Activated T-cell treated with anti-CD3 and anti-CD28 coated beads, Interleukin-2, amount 50 U/mL, for 72 hours (primary cell): ENCODE results near the gene PRKCA. TPM values are rescaled to one million over a fixed set of nuclear protein-coding genes. Genes with fewer than 3 reads are reported as not detected.
"Not testable (repeated sequence)": the region's sequence is repeated elsewhere in the genome, so short reads cannot be mapped to it uniquely, and the experiment has no call there.

Experiments used
- ATAC-seq, 2 donors: fragments of 150-1000 bp; cut with Tn5 transposase; replicated peaks in 1 of 2; 2 replicates each; pipeline ENCODE4 v1.10.0; 2021; ENCODE audit warnings: moderate library complexity in 2 of 2, mild to moderate bottlenecking in 1 of 2
- DNase-seq, 2 donors: peaks; one replicate each; pipeline ENCODE4 v3.0.0; 2021 to 2022; ENCODE audit warnings: mixed read lengths in 1 of 2
- H3K27ac Mint-ChIP-seq: one replicate; pipeline ENCODE4 v1.8.0; 2022; ENCODE audit warnings: mild to moderate bottlenecking, moderate library complexity, mixed read lengths
- H3K27me3 Mint-ChIP-seq: one replicate; pipeline ENCODE4 v1.8.0; 2022; ENCODE audit warnings: low read depth, mixed read lengths
- H3K36me3 Mint-ChIP-seq, 2 donors: one replicate each; pipeline ENCODE4 v1.8.0; 2022; ENCODE audit warnings: mixed read lengths in 2 of 2, mild to moderate bottlenecking in 1 of 2; ENCODE audit not compliant: insufficient read depth in 2 of 2
- H3K4me1 Mint-ChIP-seq: one replicate; pipeline ENCODE4 v1.8.0; 2022; ENCODE audit warnings: low read depth, mixed read lengths
- H3K4me3 Mint-ChIP-seq, 2 donors: one replicate each; pipeline ENCODE4 v1.8.0; 2022; ENCODE audit warnings: mild to moderate bottlenecking in 2 of 2, mixed read lengths in 2 of 2, moderate library complexity in 2 of 2
- H3K9me3 Mint-ChIP-seq, 2 donors: one replicate each; pipeline ENCODE4 v1.8.0; 2022; ENCODE audit warnings: mixed read lengths in 2 of 2
- total RNA-seq, 2 donors: library from RNA; stranded (reverse); gene quantifications; one replicate each; pipeline ENCODE4 v1.2.3, GENCODE V29; 2022

The PRKCA gene
- total RNA-seq, 2 donors from 2014 or later = 126 to 138 TPM

DNA sequence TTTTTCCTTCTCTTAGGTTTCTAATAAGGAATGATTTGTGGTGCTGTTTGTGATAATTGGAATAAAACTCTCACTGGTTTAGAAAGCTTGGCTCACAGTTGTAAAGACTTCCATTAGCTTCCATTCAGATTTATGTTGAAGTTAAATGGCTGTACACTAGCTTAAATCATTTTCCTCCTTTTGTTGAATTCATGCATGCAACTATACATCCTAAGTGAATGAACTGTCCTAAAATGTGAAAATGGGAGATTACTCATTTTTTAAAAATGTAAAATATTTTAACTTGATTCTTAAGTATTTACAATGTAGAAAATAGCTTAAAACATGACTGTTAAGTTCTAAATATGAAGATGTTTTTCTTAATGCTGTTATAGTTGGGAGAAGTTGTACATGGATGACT lies 15.2 kb downstream of the PRKCA start:
- Mint-ChIP-seq H3K4me3 (peak overlapping the region; percentile 44 to 63), H3K27me3 (no peaks in the 10 kb centered on the region), H3K4me1 (peaks cover 59% of the 10 kb centered on the region), H3K27ac (peak overlapping the region; percentile 23), H3K9me3 (peaks cover 1 to 3% of the 10 kb centered on the region in 2 donors), H3K36me3 (peaks cover 17 to 42% of the 10 kb centered on the region in 2 donors)
- DNase-seq (no peak), ATAC-seq (no peak)

GRCh38 chr17:66319226-66319625 lies 16.8 kb downstream of the PRKCA start:
- Mint-ChIP-seq H3K9me3 (peaks cover 1 to 3% of the 10 kb centered on the region in 2 donors), H3K36me3 (peaks cover 17 to 49% of the 10 kb centered on the region in 2 donors), H3K27ac (no peak overlapping the region), H3K4me1 (peaks cover 50% of the 10 kb centered on the region), H3K4me3 (no peak overlapping the region), H3K27me3 (no peaks in the 10 kb centered on the region)
- ATAC-seq (no peak), DNase-seq (no peak)

- H3K27ac Mint-ChIP-seq = peak overlapping the region; percentile 51
Measured at GRCh38 chr17:66322764-66323163, 20.4 kb downstream of the PRKCA start.

GRCh38 chr17:66324381-66325004 lies 22.1 kb downstream of the PRKCA start:
- not testable (repeated sequence) for H3K4me3 Mint-ChIP-seq, H3K9me3 Mint-ChIP-seq, H3K27me3 Mint-ChIP-seq, ATAC-seq, DNase-seq
- Mint-ChIP-seq H3K36me3 (peaks cover 13 to 41% of the 10 kb centered on the region in 2 donors), H3K4me1 (peaks cover 52% of the 10 kb centered on the region), H3K27ac (peak overlapping the region; percentile 5)

More at GRCh38 chr17:66322764-66323163, 20.4 kb downstream of the PRKCA start:
- Mint-ChIP-seq H3K9me3 (peaks cover 1 to 3% of the 10 kb centered on the region in 2 donors), H3K4me1 (peaks cover 44% of the 10 kb centered on the region), H3K36me3 (peaks cover 10 to 42% of the 10 kb centered on the region in 2 donors), H3K27me3 (no peaks in the 10 kb centered on the region), H3K4me3 (no peak overlapping the region)
- ATAC-seq = no peak
- no peak for DNase-seq

GRCh38 chr17:66326476-66327047 lies 24.1 kb downstream of the PRKCA start:
- H3K27ac Mint-ChIP-seq = peak overlapping the region; percentile 61
- ATAC-seq = no peak
- peaks cover 9 to 25% of the 10 kb centered on the region in 2 donors for H3K36me3 Mint-ChIP-seq
- peaks cover 0 to 3% of the 10 kb centered on the region in 2 donors for H3K9me3 Mint-ChIP-seq
- H3K4me1 Mint-ChIP-seq = peaks cover 73% of the 10 kb centered on the region
- DNase-seq = no peak
- no peaks in the 10 kb centered on the region for H3K27me3 Mint-ChIP-seq
- H3K4me3 Mint-ChIP-seq = peak overlapping the region in 1 of 2 donors; percentile 65

- Mint-ChIP-seq H3K36me3 (peaks cover 5 to 22% of the 10 kb centered on the region in 2 donors), H3K27me3 (no peaks in the 10 kb centered on the region), H3K4me3 (peak overlapping the region; percentile 78 to 99), H3K4me1 (peaks cover 88% of the 10 kb centered on the region), H3K27ac (peak overlapping the region; percentile 100), H3K9me3 (no peaks in the 10 kb centered on the region)
- no peak for DNase-seq
- ATAC-seq = no peak
Measured at GRCh38 chr17:66330646-66331037, 28.2 kb downstream of the PRKCA start.

DNA sequence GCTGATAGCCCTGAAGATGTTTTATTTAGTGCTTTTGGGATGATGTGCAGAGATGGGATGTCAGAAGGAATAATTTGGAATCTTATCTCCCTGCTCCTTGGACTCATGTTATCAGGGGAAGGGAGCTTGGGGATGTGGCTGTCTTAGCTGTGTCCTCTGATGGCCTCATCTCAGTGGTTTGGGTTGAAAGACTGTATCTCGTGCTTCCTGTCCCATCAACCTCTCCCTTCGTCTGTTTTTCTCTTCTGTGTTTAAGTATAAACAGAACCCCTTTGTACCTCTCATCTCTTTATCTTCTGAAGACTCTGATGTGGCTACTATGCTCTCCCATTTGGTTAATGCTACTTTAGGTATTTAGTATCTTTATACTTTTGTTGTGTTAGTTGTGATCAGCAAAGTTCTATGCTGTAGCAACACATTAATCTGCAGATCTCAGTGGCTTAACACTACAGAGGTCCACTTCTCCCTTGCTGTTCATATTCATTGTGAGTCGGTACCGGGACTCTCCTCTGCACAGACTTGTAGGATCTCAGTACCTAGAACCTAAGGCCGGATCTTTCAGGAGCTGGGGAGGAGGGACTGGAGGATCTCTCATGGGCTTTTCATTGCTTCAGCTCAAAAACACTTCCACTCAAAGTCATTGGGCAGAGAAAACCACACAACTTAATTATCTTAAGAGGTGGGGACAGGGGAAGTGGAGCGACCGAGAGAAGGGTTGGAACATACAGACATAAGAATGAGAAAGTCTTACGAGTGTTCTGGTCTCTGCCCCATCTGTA lies 28.8 kb downstream of the PRKCA start:
- peak in 1 of 2 donors; percentile 33 for DNase-seq
- ATAC-seq = peak; percentile 86
- Mint-ChIP-seq H3K9me3 (no peaks in the 10 kb centered on the region), H3K27me3 (no peaks in the 10 kb centered on the region), H3K36me3 (peaks cover 5 to 24% of the 10 kb centered on the region in 2 donors), H3K4me1 (peaks cover 88% of the 10 kb centered on the region), H3K27ac (peak overlapping the region; percentile 100), H3K4me3 (peak overlapping the region; percentile 78 to 99)

GRCh38 chr17:66335797-66336196 lies 33.4 kb downstream of the PRKCA start:
- peaks cover 87% of the 10 kb centered on the region for H3K4me1 Mint-ChIP-seq
- DNase-seq (no peak), ATAC-seq (no peak)
- no peaks in the 10 kb centered on the region for H3K9me3 Mint-ChIP-seq
- H3K27me3 Mint-ChIP-seq = no peaks in the 10 kb centered on the region
- no peak overlapping the region for H3K27ac Mint-ChIP-seq
- H3K36me3 Mint-ChIP-seq = peaks cover 2 to 26% of the 10 kb centered on the region in 2 donors
- peak overlapping the region in 1 of 2 donors; percentile 25 for H3K4me3 Mint-ChIP-seq

GRCh38 chr17:66337268-66337667 lies 34.9 kb downstream of the PRKCA start:
- H3K27me3 Mint-ChIP-seq = no peaks in the 10 kb centered on the region
- no peaks in the 10 kb centered on the region for H3K9me3 Mint-ChIP-seq
- H3K36me3 Mint-ChIP-seq = peaks cover 5 to 32% of the 10 kb centered on the region in 2 donors
- H3K27ac Mint-ChIP-seq = peak overlapping the region; percentile 1
- H3K4me1 Mint-ChIP-seq = peaks cover 81% of the 10 kb centered on the region
- ATAC-seq = peak; percentile 88 to 92
- DNase-seq = peak in 1 of 2 donors; percentile 21
- peak overlapping the region; percentile 5 to 29 for H3K4me3 Mint-ChIP-seq

- peak overlapping the region in 1 of 2 donors; percentile 78 for H3K4me3 Mint-ChIP-seq
- H3K27ac Mint-ChIP-seq = peak overlapping the region; percentile 21
- no peaks in the 10 kb centered on the region for H3K27me3 Mint-ChIP-seq
- no peak for DNase-seq
- ATAC-seq = peak in 1 of 2 donors; percentile 56
- H3K4me1 Mint-ChIP-seq = peaks cover 83% of the 10 kb centered on the region
- no peaks in the 10 kb centered on the region for H3K9me3 Mint-ChIP-seq
- H3K36me3 Mint-ChIP-seq = peaks cover 5 to 32% of the 10 kb centered on the region in 2 donors
Measured at GRCh38 chr17:66337866-66338485, 35.6 kb downstream of the PRKCA start.

- Mint-ChIP-seq H3K36me3 (peaks cover 5 to 34% of the 10 kb centered on the region in 2 donors), H3K9me3 (no peaks in the 10 kb centered on the region), H3K4me3 (peak overlapping the region; percentile 71 to 78), H3K4me1 (peaks cover 86% of the 10 kb centered on the region), H3K27me3 (no peaks in the 10 kb centered on the region), H3K27ac (peak overlapping the region; percentile 39)
- no peak for DNase-seq
- ATAC-seq = no peak
Measured at GRCh38 chr17:66338937-66339336, 36.5 kb downstream of the PRKCA start.

- Mint-ChIP-seq H3K36me3 (peaks cover 3 to 30% of the 10 kb centered on the region in 2 donors), H3K4me3 (peak overlapping the region; percentile 71 to 78), H3K27me3 (no peaks in the 10 kb centered on the region), H3K9me3 (no peaks in the 10 kb centered on the region), H3K4me1 (peaks cover 80% of the 10 kb centered on the region), H3K27ac (peak overlapping the region; percentile 7)
- no peak for ATAC-seq
- no peak for DNase-seq
Measured at GRCh38 chr17:66339561-66339960, 37.1 kb downstream of the PRKCA start.
